Ovary (tissue), 3 donors: ENCODE measurements around the gene CABP2.

Source experiments
- CTCF ChIP-seq, 3 donors: fragments of 450-650 bp in 2 of 3; fragments of 200-600 bp in 1 of 3; IDR thresholded peaks; one replicate each; pipeline versions ENCODE4 v1.5.1 to v1.8.0; 2016 to 2022; ENCODE audit warnings: antibody characterized with exemption in 3 of 3, mild to moderate bottlenecking in 1 of 3
- EP300 ChIP-seq: sonication (generic); formaldehyde crosslinking; IDR thresholded peaks from one replicate; pipeline ENCODE4 v1.6.1; 2017; ENCODE audit warnings: antibody characterized with exemption
- POLR2A ChIP-seq: fragments of 450-650 bp; IDR thresholded peaks from one replicate; pipeline ENCODE4 v1.6.1; 2017; ENCODE audit warnings: antibody characterized with exemption, mild to moderate bottlenecking, moderate library complexity
- donor health status: DM: no; HTN: no; CAD: no.

GRCh38 chr11:67562963-67563704, 39.9 kb upstream of the CABP2 start:
- TF ChIP-seq CTCF (IDR thresholded peaks at IDR 0.05) (no peak), EP300 (no peak), POLR2A (no peak)
